Aorta (tissue), 5 donors: ENCODE results near the gene CYS1. TPM values are rescaled to one million over a fixed set of nuclear protein-coding genes. Genes with fewer than 3 reads are reported as not detected.

Experiments used
- ATAC-seq: fragments of 200-7000 bp; cut with Tn5 transposase; one replicate; pipeline ENCODE4 v1.9.1; 2022; ENCODE audit warnings: moderate library complexity; ENCODE audit not compliant: low FRiP score
- DNase-seq, 2 donors: peaks; one replicate each; pipeline ENCODE4 v3.0.0-alpha.2; 2020
- H3K27ac ChIP-seq, 2 donors: one replicate each; pipeline ENCODE4 v1.5.1; 2013; ENCODE audit warnings: low read length in 2 of 2, mild to moderate bottlenecking in 2 of 2, moderate library complexity in 2 of 2, control low read depth in 1 of 2, inconsistent platforms in 1 of 2, low read depth in 1 of 2
- H3K27me3 ChIP-seq, 2 donors: one replicate each; pipeline ENCODE4 v1.6.1; 2013; ENCODE audit warnings: control low read depth in 1 of 2, low read length in 1 of 2, mild to moderate bottlenecking in 1 of 2, moderate library complexity in 1 of 2; ENCODE audit not compliant: insufficient read depth in 2 of 2, control insufficient read depth in 1 of 2
- H3K36me3 ChIP-seq, 2 donors: one replicate each; pipeline ENCODE4 v1.6.1; 2013; ENCODE audit warnings: control low read depth in 1 of 2, low read length in 1 of 2, mild to moderate bottlenecking in 1 of 2; ENCODE audit not compliant: insufficient read depth in 2 of 2, control insufficient read depth in 1 of 2
- H3K4me1 ChIP-seq, 2 donors: one replicate each; pipeline ENCODE4 v1.6.1; 2013; ENCODE audit warnings: low read length in 2 of 2, control low read depth in 1 of 2, mild to moderate bottlenecking in 1 of 2, moderate library complexity in 1 of 2; ENCODE audit not compliant: insufficient read depth in 2 of 2, control insufficient read depth in 1 of 2
- H3K4me3 ChIP-seq, 2 donors: one replicate each; pipeline ENCODE4 v1.5.1; 2013; ENCODE audit warnings: low read length in 2 of 2, control low read depth in 1 of 2, mild to moderate bottlenecking in 1 of 2
- H3K9me3 ChIP-seq: one replicate; pipeline ENCODE4 v1.6.1; 2013; ENCODE audit warnings: mild to moderate bottlenecking, low read length; ENCODE audit not compliant: control insufficient read depth
- WGBS, 2 donors: extraction: QIAGEN DNeasy Blood & Tissue Kit; methylation state at CpG; one replicate each; pipeline ENCODE4 v1.1.7; 2013; 5-methylcytosine and 5-hydroxymethylcytosine counted together
- intact Hi-C, 2 donors: fragments of 100-400 bp; cut with DNase I; formaldehyde crosslinking; loops; one replicate each; pipeline versions ENCODE4 v1.14.2 to v1.15.0; 2022
- polyA plus RNA-seq, 2 donors: library from polyadenylated mRNA; stranded (reverse); fragments of 200-250 nt; gene quantifications; one replicate each; pipeline ENCODE4 v1.2.3, GENCODE V29; 2013
- total RNA-seq, 2 donors: library from RNA; stranded (reverse); fragmentation: NEBNext Ultra II Directional; extraction: Animal tissue kit (Norgen Biotek cat#: 25700); gene quantifications; one replicate each; pipeline ENCODE4 v1.2.1, GENCODE V29; 2021
- donor health status: healthy with polysubstance abuse.
- donor health status: Bipolar disorder and iron deficiency.
- donor health status: DM: no; HTN: no; CAD: no.
- donor health status: DM: no; HTN: no; CAD: no.
- donor health status: DM: yes; HTN: yes; CAD: no.

Gene CYS1
- total and polyA plus RNA-seq, 4 donors, result 11.4 to 16.4 (median 14.3) TPM

- peak overlapping the region; percentile 67 to 85 for H3K27ac ChIP-seq
- intact Hi-C loops, result no loop called here
- no peaks in the 10 kb centered on the region for H3K36me3 ChIP-seq
- WGBS, 2 donors, result 0 to 1% methylated on average over 39 to 53 of the region's 53 CpGs
- no peaks in the 10 kb centered on the region for H3K27me3 ChIP-seq
- peak overlapping the region; percentile 76 to 96 for H3K4me3 ChIP-seq
- H3K4me1 ChIP-seq, result no peaks in the 10 kb centered on the region
- H3K9me3 ChIP-seq, result no peaks in the 10 kb centered on the region
- peak; percentile 67 to 84 for DNase-seq
- ATAC-seq, result peak; percentile 68
Observed at GRCh38 chr2:10079266-10079869, 843 bp downstream of the CYS1 start.

GRCh38 chr2:10078704-10079265 lies 1.4 kb downstream of the CYS1 start:
- no peaks in the 10 kb centered on the region for H3K9me3 ChIP-seq
- H3K27ac ChIP-seq, result peak overlapping the region; percentile 67 to 85
- no peak for DNase-seq
- 5 to 9% methylated on average over 12 of the region's 12 CpGs for WGBS, 2 donors
- H3K4me1 ChIP-seq, result no peaks in the 10 kb centered on the region
- no peaks in the 10 kb centered on the region for H3K27me3 ChIP-seq
- intact Hi-C loops, result no loop called here
- H3K36me3 ChIP-seq, result no peaks in the 10 kb centered on the region
- ATAC-seq, result peak; percentile 56
- H3K4me3 ChIP-seq, result peak overlapping the region; percentile 76 to 96

GRCh38 chr2:10078001-10078400 lies 2.2 kb downstream of the CYS1 start:
- no peaks in the 10 kb centered on the region for H3K36me3 ChIP-seq
- no peaks in the 10 kb centered on the region for H3K4me1 ChIP-seq
- ATAC-seq, result no peak
- intact Hi-C loops, result no loop called here
- no peak overlapping the region for H3K27ac ChIP-seq
- H3K4me3 ChIP-seq, result no peak overlapping the region
- no peaks in the 10 kb centered on the region for H3K27me3 ChIP-seq
- WGBS, 2 donors, result 88 to 93% methylated on average over 7 of the region's 7 CpGs
- no peaks in the 10 kb centered on the region for H3K9me3 ChIP-seq
- DNase-seq, result no peak

- Histone ChIP-seq H3K36me3 (no peaks in the 10 kb centered on the region), H3K27ac (no peak overlapping the region), H3K27me3 (no peaks in the 10 kb centered on the region), H3K9me3 (no peaks in the 10 kb centered on the region), H3K4me1 (no peaks in the 10 kb centered on the region), H3K4me3 (no peak overlapping the region)
- 94 to 95% methylated on average over 5 of the region's 5 CpGs for WGBS, 2 donors
- no peak for ATAC-seq
- no peak for DNase-seq
- intact Hi-C loops, result no loop called here
Observed at GRCh38 chr2:10076988-10077527, 3.2 kb downstream of the CYS1 start.

GRCh38 chr2:10076511-10076910 lies 3.7 kb downstream of the CYS1 start:
- peak overlapping the region in 1 of 2 donors; percentile 4 for H3K27ac ChIP-seq
- H3K9me3 ChIP-seq, result no peaks in the 10 kb centered on the region
- ATAC-seq (no peak), DNase-seq (no peak)
- H3K4me3 ChIP-seq, result no peak overlapping the region
- intact Hi-C loops, result no loop called here
- no peaks in the 10 kb centered on the region for H3K4me1 ChIP-seq
- no peaks in the 10 kb centered on the region for H3K36me3 ChIP-seq
- H3K27me3 ChIP-seq, result no peaks in the 10 kb centered on the region
- 88 to 92% methylated on average over 13 of the region's 13 CpGs for WGBS, 2 donors

GRCh38 chr2:10075571-10076209 lies 4.5 kb downstream of the CYS1 start:
- DNase-seq (no peak), ATAC-seq (no peak)
- H3K27ac ChIP-seq, result no peak overlapping the region
- no peak overlapping the region for H3K4me3 ChIP-seq
- no peaks in the 10 kb centered on the region for H3K4me1 ChIP-seq
- WGBS, 2 donors, result 78 to 82% methylated on average over 9 of the region's 9 CpGs
- H3K36me3 ChIP-seq, result no peaks in the 10 kb centered on the region
- intact Hi-C loops, result no loop called here
- no peaks in the 10 kb centered on the region for H3K9me3 ChIP-seq
- no peaks in the 10 kb centered on the region for H3K27me3 ChIP-seq

- H3K4me1 ChIP-seq, result no peaks in the 10 kb centered on the region
- no peak overlapping the region for H3K4me3 ChIP-seq
- ATAC-seq, result no peak
- 91 to 93% methylated on average over 13 of the region's 13 CpGs for WGBS, 2 donors
- H3K27ac ChIP-seq, result no peak overlapping the region
- H3K27me3 ChIP-seq, result no peaks in the 10 kb centered on the region
- no peak for DNase-seq
- intact Hi-C loops, result no loop called here
- no peaks in the 10 kb centered on the region for H3K9me3 ChIP-seq
- H3K36me3 ChIP-seq, result no peaks in the 10 kb centered on the region
Observed at GRCh38 chr2:10075101-10075500, 5.1 kb downstream of the CYS1 start.

- intact Hi-C loops, result loop anchor here (2.0 to 5.0 kb wide), 3 partner anchors 23 to 364 kb away; no protein-coding TSS in a partner anchor
- H3K4me3 ChIP-seq, result no peak overlapping the region
- no peak overlapping the region for H3K27ac ChIP-seq
- no peak for ATAC-seq
- H3K4me1 ChIP-seq, result no peaks in the 10 kb centered on the region
- DNase-seq, result no peak
- H3K36me3 ChIP-seq, result no peaks in the 10 kb centered on the region
- no peaks in the 10 kb centered on the region for H3K9me3 ChIP-seq
- 72 to 78% methylated on average over 8 of the region's 8 CpGs for WGBS, 2 donors
- H3K27me3 ChIP-seq, result no peaks in the 10 kb centered on the region
Observed at GRCh38 chr2:10073706-10074105, 6.5 kb downstream of the CYS1 start.
